HTR-8/SVneo (cell line): ENCODE measurements around the gene ENDOV.

Source experiments
- DNase-seq: peaks from one replicate; pipeline ENCODE4 v3.0.0; 2011; ENCODE audit warnings: low spot score, mixed read lengths; ENCODE audit not compliant: insufficient read length
- FAIRE-seq: peaks from 2 replicates; lab custom pipeline; 2011; peaks lifted over from hg19 to GRCh38; lab: Jason Lieb, UNC

The ENDOV gene

GRCh38 chr17:80414803-80415625 lies at the start of gene ENDOV:
ENDOV (plus strand) TSS chr17:80415167; CDS start chr17:80415195, 28 bp downstream.
- FAIRE-seq (peak; percentile 20), DNase-seq (peak; percentile 99)

GRCh38 chr17:80365983-80366382 lies 49.0 kb upstream of the ENDOV start:
- DNase-seq (no peak), FAIRE-seq (no peak)

- FAIRE-seq: no peak
- DNase-seq: no peak
Measured at GRCh38 chr17:80367503-80367902, 47.5 kb upstream of the ENDOV start.

- DNase-seq: no peak
- FAIRE-seq: no peak
Measured at GRCh38 chr17:80371196-80371595, 43.8 kb upstream of the ENDOV start.

GRCh38 chr17:80372456-80372855 lies 42.5 kb upstream of the ENDOV start:
- DNase-seq: no peak
- no peak for FAIRE-seq

- FAIRE-seq (no peak), DNase-seq (no peak)
Measured at GRCh38 chr17:80372922-80373570, 41.9 kb upstream of the ENDOV start.

- no peak for FAIRE-seq
- no peak for DNase-seq
Measured at GRCh38 chr17:80374039-80374731, 40.8 kb upstream of the ENDOV start.

GRCh38 chr17:80374732-80375585 lies 40.0 kb upstream of the ENDOV start:
- FAIRE-seq: no peak
- no peak for DNase-seq

GRCh38 chr17:80376531-80376930 lies 38.4 kb upstream of the ENDOV start:
- no peak for DNase-seq
- FAIRE-seq: no peak

- DNase-seq (no peak), FAIRE-seq (no peak)
Measured at GRCh38 chr17:80377798-80378197, 37.2 kb upstream of the ENDOV start.

- DNase-seq: no peak
Measured at GRCh38 chr17:80379348-80379747, 35.6 kb upstream of the ENDOV start.

GRCh38 chr17:80380068-80380467 lies 34.9 kb upstream of the ENDOV start:
- DNase-seq (no peak), FAIRE-seq (no peak)

More at GRCh38 chr17:80379348-80379747, 35.6 kb upstream of the ENDOV start:
- no peak for FAIRE-seq

- DNase-seq (no peak), FAIRE-seq (no peak)
Measured at GRCh38 chr17:80380555-80381002, 34.4 kb upstream of the ENDOV start.

- DNase-seq (no peak), FAIRE-seq (no peak)
Measured at GRCh38 chr17:80381416-80381923, 33.5 kb upstream of the ENDOV start.

GRCh38 chr17:80382446-80382845 lies 32.5 kb upstream of the ENDOV start:
- FAIRE-seq (no peak), DNase-seq (no peak)

GRCh38 chr17:80382956-80383355 lies 32.0 kb upstream of the ENDOV start:
- FAIRE-seq (no peak), DNase-seq (no peak)

- peak; percentile 16 for FAIRE-seq
- no peak for DNase-seq
Measured at GRCh38 chr17:80384078-80384960, 30.6 kb upstream of the ENDOV start.

GRCh38 chr17:80385046-80385445 lies 29.9 kb upstream of the ENDOV start:
- DNase-seq: no peak
- FAIRE-seq: no peak

- DNase-seq (no peak), FAIRE-seq (no peak)
Measured at GRCh38 chr17:80386341-80386740, 28.6 kb upstream of the ENDOV start.
